NB4 (cell line): ENCODE measurements around the gene RNF13.

Source experiments
- MAX ChIP-seq: IDR thresholded peaks from 2 replicates; pipeline ENCODE4 v1.6.1; 2011; ENCODE audit warnings: low read depth, low read length
- POLR2A ChIP-seq: IDR thresholded peaks from 2 replicates; pipeline ENCODE4 v1.6.1; 2011; ENCODE audit warnings: mild to moderate bottlenecking; ENCODE audit not compliant: insufficient read length; ENCODE audit errors: extremely low read depth
- TF ChIP-seq, protein P1 (sequence below): IDR thresholded peaks from one replicate; pipeline ENCODE4 v1.5.1; 2012; ENCODE audit warnings: low read depth, low read length

DNA sequence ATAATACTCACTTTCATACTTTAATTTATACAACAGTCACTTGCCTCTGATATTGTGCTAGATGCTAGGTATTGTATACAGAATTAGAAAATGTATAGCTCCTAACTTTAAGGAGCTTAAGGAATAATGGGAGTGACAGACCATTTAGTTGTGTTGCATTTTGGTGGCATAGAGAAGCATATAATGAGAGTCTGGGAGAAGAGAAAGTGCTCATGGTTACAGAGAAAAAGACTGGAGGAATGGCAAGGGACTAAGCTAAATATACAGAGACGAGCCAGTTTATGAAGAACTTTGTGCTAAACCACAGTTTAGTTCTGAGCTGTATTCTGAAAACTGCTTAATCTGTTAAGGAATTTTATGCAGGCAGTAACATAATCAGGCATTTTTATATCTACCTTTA lies 6.4 kb downstream of the RNF13 start:
- TF ChIP-seq, protein P1, sequence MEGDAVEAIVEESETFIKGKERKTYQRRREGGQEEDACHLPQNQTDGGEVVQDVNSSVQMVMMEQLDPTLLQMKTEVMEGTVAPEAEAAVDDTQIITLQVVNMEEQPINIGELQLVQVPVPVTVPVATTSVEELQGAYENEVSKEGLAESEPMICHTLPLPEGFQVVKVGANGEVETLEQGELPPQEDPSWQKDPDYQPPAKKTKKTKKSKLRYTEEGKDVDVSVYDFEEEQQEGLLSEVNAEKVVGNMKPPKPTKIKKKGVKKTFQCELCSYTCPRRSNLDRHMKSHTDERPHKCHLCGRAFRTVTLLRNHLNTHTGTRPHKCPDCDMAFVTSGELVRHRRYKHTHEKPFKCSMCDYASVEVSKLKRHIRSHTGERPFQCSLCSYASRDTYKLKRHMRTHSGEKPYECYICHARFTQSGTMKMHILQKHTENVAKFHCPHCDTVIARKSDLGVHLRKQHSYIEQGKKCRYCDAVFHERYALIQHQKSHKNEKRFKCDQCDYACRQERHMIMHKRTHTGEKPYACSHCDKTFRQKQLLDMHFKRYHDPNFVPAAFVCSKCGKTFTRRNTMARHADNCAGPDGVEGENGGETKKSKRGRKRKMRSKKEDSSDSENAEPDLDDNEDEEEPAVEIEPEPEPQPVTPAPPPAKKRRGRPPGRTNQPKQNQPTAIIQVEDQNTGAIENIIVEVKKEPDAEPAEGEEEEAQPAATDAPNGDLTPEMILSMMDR: no peak
- TF ChIP-seq POLR2A: no peak
- no peak for TF ChIP-seq MAX
